Gastroesophageal sphincter (tissue), 2 donors: ENCODE measurements around the gene TMEM131L.

Experiments used
- EP300 ChIP-seq: sonication (generic); formaldehyde crosslinking; IDR thresholded peaks from one replicate; pipeline ENCODE4 v1.6.1; 2017; ENCODE audit warnings: antibody characterized with exemption, mild to moderate bottlenecking
- POLR2AphosphoS5 ChIP-seq: sonication (generic); formaldehyde crosslinking; IDR thresholded peaks from one replicate; pipeline ENCODE4 v1.6.1; 2017; ENCODE audit warnings: antibody characterized with exemption

- no peak for TF ChIP-seq POLR2AphosphoS5
- no peak for TF ChIP-seq EP300
These were observed 80.1 kb downstream of the TMEM131L start for GRCh38 chr4:153546280-153546679.
